HepG2 (cell line): ENCODE results near the gene SNCAIP.

Experiments used
- GTF2F1 ChIP-seq: fragments of 150-350 bp; IDR thresholded peaks from 2 replicates; pipeline ENCODE4 v1.6.1; 2014; ENCODE audit warnings: low read length
- KDM5A ChIP-seq: fragments of 200-600 bp; sonication (generic); IDR thresholded peaks from 2 replicates; pipeline ENCODE4 v1.7.0; 2018; ENCODE audit warnings: antibody characterized with exemption, mild to moderate bottlenecking, low read length, borderline replicate concordance
- MTF2 ChIP-seq: sonication (generic); formaldehyde crosslinking; IDR thresholded peaks from 2 replicates; pipeline ENCODE4 v1.5.0; 2020; ENCODE audit warnings: missing genetic modification reagents, borderline replicate concordance
- TBL1XR1 ChIP-seq: fragments of 150-350 bp; IDR thresholded peaks from 2 replicates; pipeline ENCODE4 v1.6.1; 2014; ENCODE audit warnings: borderline replicate concordance, low read length; ENCODE audit not compliant: partially characterized antibody
- TCF7L2 ChIP-seq: IDR thresholded peaks from 2 replicates; pipeline ENCODE4 v1.6.1; 2011; ENCODE audit warnings: mild to moderate bottlenecking, low read depth, low read length, moderate library complexity
- TF ChIP-seq, protein P1 (sequence below): sonication (generic); formaldehyde crosslinking; IDR thresholded peaks from 2 replicates; pipeline ENCODE4 v1.5.0; 2020; ENCODE audit warnings: missing genetic modification reagents
- TF ChIP-seq, protein P2 (sequence below): sonication (generic); formaldehyde crosslinking; conservative IDR thresholded peaks from 2 replicates; pipeline ENCODE4 v1.4.0; 2020; ENCODE audit warnings: missing genetic modification reagents
- TF ChIP-seq, protein P3 (sequence below): sonication (generic); formaldehyde crosslinking; IDR thresholded peaks from 2 replicates; pipeline ENCODE4 v1.5.0; 2020; ENCODE audit warnings: mild to moderate bottlenecking, missing genetic modification reagents, moderate library complexity
- TF ChIP-seq, protein P4 (sequence below): sonication (generic); formaldehyde crosslinking; IDR thresholded peaks from 2 replicates; pipeline ENCODE4 v1.4.0; 2020; ENCODE audit warnings: missing genetic modification reagents, mild to moderate bottlenecking, borderline replicate concordance

DNA sequence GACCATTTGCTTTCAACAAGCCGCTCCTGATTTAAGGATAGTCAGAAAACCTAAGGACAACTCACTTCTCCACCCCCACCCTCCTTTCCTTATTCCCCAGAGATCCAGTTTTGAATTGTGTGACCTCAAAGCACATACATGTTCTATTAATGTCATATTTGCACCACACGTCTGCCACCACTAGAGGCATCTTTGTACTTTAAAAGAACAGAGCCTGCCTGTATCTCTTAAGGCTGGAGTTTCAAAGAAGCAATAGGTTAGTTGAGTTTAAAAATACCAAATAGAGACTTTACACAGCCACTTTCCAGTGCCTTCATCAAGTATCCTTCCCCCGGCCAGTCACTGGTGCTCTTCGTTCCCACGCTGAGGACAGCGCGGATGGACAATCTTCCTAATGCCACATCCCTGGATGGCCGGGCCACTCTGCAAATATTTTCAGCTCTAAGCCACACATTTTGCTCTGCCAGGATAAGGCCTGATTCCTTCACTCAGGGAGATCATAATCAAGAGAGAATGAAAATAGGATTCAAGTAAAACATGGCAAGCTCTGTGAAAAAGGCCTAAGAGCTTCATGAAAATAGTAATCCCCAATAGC, 146.3 kb downstream of the SNCAIP start:
- TF ChIP-seq, protein P1, sequence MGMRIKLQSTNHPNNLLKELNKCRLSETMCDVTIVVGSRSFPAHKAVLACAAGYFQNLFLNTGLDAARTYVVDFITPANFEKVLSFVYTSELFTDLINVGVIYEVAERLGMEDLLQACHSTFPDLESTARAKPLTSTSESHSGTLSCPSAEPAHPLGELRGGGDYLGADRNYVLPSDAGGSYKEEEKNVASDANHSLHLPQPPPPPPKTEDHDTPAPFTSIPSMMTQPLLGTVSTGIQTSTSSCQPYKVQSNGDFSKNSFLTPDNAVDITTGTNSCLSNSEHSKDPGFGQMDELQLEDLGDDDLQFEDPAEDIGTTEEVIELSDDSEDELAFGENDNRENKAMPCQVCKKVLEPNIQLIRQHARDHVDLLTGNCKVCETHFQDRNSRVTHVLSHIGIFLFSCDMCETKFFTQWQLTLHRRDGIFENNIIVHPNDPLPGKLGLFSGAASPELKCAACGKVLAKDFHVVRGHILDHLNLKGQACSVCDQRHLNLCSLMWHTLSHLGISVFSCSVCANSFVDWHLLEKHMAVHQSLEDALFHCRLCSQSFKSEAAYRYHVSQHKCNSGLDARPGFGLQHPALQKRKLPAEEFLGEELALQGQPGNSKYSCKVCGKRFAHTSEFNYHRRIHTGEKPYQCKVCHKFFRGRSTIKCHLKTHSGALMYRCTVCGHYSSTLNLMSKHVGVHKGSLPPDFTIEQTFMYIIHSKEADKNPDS (CRISPR knock-in tag), result no peak
- TF ChIP-seq TCF7L2 (no peak), GTF2F1 (no peak), TBL1XR1 (no peak), KDM5A (no peak), MTF2 (CRISPR knock-in tag) (no peak)
- TF ChIP-seq, protein P2, sequence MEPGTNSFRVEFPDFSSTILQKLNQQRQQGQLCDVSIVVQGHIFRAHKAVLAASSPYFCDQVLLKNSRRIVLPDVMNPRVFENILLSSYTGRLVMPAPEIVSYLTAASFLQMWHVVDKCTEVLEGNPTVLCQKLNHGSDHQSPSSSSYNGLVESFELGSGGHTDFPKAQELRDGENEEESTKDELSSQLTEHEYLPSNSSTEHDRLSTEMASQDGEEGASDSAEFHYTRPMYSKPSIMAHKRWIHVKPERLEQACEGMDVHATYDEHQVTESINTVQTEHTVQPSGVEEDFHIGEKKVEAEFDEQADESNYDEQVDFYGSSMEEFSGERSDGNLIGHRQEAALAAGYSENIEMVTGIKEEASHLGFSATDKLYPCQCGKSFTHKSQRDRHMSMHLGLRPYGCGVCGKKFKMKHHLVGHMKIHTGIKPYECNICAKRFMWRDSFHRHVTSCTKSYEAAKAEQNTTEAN (CRISPR knock-in tag), result no peak
- TF ChIP-seq, protein P3, sequence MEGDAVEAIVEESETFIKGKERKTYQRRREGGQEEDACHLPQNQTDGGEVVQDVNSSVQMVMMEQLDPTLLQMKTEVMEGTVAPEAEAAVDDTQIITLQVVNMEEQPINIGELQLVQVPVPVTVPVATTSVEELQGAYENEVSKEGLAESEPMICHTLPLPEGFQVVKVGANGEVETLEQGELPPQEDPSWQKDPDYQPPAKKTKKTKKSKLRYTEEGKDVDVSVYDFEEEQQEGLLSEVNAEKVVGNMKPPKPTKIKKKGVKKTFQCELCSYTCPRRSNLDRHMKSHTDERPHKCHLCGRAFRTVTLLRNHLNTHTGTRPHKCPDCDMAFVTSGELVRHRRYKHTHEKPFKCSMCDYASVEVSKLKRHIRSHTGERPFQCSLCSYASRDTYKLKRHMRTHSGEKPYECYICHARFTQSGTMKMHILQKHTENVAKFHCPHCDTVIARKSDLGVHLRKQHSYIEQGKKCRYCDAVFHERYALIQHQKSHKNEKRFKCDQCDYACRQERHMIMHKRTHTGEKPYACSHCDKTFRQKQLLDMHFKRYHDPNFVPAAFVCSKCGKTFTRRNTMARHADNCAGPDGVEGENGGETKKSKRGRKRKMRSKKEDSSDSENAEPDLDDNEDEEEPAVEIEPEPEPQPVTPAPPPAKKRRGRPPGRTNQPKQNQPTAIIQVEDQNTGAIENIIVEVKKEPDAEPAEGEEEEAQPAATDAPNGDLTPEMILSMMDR (CRISPR knock-in tag), result peak; percentile 41
- TF ChIP-seq, protein P4, sequence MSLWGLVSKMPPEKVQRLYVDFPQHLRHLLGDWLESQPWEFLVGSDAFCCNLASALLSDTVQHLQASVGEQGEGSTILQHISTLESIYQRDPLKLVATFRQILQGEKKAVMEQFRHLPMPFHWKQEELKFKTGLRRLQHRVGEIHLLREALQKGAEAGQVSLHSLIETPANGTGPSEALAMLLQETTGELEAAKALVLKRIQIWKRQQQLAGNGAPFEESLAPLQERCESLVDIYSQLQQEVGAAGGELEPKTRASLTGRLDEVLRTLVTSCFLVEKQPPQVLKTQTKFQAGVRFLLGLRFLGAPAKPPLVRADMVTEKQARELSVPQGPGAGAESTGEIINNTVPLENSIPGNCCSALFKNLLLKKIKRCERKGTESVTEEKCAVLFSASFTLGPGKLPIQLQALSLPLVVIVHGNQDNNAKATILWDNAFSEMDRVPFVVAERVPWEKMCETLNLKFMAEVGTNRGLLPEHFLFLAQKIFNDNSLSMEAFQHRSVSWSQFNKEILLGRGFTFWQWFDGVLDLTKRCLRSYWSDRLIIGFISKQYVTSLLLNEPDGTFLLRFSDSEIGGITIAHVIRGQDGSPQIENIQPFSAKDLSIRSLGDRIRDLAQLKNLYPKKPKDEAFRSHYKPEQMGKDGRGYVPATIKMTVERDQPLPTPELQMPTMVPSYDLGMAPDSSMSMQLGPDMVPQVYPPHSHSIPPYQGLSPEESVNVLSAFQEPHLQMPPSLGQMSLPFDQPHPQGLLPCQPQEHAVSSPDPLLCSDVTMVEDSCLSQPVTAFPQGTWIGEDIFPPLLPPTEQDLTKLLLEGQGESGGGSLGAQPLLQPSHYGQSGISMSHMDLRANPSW (CRISPR knock-in tag), result no peak
